ENCODE data around the gene TRAPPC8.

Gene TRAPPC8

GRCh38 chr18:31892936-31893335 is 50.0 kb downstream of the TRAPPC8 start:
- no peak overlapping the region for H3K27ac ChIP-seq
- TF ChIP-seq CTCF (conservative IDR thresholded peaks at IDR 0.05) (no peak), ZFX (IDR thresholded peaks at IDR 0.05) (no peak)

DNA sequence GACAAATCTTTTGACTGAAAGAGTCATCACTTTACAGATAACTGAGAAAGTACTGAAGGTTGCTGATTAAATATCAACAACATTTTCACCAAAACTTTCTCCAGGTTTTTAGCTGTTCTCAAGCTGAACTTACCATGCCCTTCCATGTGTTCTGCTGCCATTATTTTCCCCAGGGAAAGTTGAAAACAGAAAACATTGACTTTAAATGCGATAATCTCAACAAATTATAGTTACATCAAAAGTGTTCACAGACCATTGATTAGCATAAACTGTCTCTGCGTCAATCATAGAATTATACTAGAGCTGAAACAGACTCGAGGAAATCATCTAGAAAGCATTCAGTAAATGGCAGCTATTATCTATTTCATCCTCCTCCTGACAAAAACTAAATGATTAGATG is 51.4 kb downstream of the TRAPPC8 start:
- TF ChIP-seq ZFX (IDR thresholded peaks at IDR 0.05) (no peak), CTCF (conservative IDR thresholded peaks at IDR 0.05) (no peak)
- H3K27ac ChIP-seq = no peak overlapping the region

DNA sequence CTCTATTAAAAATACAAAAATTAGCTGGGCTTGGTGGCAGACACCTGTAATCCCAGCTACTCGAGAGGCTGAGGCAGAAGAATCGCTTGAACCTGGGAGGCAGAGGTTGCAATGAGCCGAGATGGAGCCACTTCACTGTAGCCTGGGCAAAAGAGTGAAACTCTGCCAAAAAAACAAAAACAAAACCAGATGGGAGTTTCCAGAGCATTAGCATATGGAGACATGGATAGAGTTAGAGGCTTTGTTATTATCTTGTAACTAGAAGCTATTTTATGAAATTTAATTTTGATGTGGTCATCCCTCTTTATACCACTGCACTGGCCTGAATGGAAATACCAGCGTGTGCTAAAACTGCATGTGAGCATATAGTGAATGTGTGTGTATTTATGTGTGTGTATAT is 58.9 kb downstream of the TRAPPC8 start:
- H3K27ac ChIP-seq = no peak overlapping the region
- no peak for TF ChIP-seq CTCF (conservative IDR thresholded peaks at IDR 0.05)
- no peak for TF ChIP-seq ZFX (IDR thresholded peaks at IDR 0.05)

- TF ChIP-seq CTCF (conservative IDR thresholded peaks at IDR 0.05) (no peak), ZFX (IDR thresholded peaks at IDR 0.05) (no peak)
- no peak overlapping the region for H3K27ac ChIP-seq
These were observed 62.6 kb downstream of the TRAPPC8 start for GRCh38 chr18:31880186-31880898.

DNA sequence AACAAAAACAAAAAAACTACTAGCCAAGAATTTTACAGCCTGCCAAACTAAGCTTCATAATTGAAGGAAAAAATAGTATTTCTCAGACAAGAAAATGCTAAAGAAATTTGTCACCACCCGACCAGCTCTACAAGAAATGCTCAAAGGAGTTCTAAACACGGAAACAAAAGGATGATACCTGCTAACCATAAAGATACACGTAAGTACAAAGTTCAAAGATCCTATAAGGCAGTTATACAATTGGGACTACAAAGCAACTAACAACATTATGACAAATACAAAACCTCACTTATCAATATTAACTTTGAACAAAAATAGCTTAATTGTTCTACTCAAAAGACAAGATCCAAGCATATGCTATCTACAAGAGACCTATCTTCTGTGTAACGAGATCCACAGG is 64.6 kb downstream of the TRAPPC8 start:
- no peak for TF ChIP-seq ZFX (IDR thresholded peaks at IDR 0.05)
- no peak for TF ChIP-seq CTCF (conservative IDR thresholded peaks at IDR 0.05)
- no peak overlapping the region for H3K27ac ChIP-seq

DNA sequence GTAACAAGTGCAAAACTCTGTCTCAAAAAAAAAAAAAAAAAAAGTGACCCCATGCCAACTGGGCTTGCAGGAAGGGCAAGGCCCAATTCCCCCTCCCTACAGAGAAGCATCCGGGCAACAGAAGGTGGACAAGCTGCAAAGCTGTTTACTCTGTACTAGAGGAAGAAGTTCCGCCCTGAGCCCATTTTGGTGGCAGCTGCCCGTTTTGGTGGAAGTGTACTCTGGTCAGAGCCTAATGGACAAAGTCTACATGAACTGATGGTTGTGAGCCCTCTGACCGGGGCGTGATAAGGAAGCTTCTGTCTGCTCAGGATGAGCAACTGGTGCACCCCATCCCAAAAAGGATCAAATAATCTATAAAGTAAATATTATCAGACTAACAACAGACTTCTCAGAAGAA is 65.0 kb downstream of the TRAPPC8 start:
- H3K27ac ChIP-seq = no peak overlapping the region
- TF ChIP-seq ZFX (IDR thresholded peaks at IDR 0.05) = no peak
- TF ChIP-seq CTCF (conservative IDR thresholded peaks at IDR 0.05) = no peak

DNA sequence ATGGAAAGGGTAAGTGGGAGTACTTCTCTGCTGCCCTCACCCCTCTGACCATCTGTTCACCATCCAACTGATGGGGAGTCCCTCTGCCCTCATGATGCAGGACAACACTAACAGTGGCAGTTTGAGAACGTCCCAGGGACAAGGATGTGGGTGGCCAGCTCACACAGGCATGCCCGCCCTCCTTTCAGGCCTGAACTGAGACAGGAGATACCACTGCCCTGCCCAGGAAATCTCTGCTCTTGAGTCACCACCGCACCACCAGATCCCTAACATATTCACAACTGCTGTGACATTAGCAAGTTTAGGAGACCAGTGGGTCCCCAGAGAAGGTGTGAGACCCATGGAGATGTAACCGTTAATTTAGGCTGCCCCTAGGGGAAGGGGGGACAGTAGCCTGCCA is 66.2 kb downstream of the TRAPPC8 start:
- no peak overlapping the region for H3K27ac ChIP-seq
- TF ChIP-seq ZFX (IDR thresholded peaks at IDR 0.05) = no peak
- no peak for TF ChIP-seq CTCF (conservative IDR thresholded peaks at IDR 0.05)
